HG03378 (cell line): Measurements from ENCODE around the gene TOX3.

Experiments
- ATAC-seq: cut with Tn5 transposase; IDR thresholded peaks from one replicate; pipeline ENCODE4 v1.9.1; 2021; ENCODE audit warnings: mild to moderate bottlenecking, moderate library complexity; ENCODE audit not compliant: unreplicated experiment

The TOX3 gene

DNA sequence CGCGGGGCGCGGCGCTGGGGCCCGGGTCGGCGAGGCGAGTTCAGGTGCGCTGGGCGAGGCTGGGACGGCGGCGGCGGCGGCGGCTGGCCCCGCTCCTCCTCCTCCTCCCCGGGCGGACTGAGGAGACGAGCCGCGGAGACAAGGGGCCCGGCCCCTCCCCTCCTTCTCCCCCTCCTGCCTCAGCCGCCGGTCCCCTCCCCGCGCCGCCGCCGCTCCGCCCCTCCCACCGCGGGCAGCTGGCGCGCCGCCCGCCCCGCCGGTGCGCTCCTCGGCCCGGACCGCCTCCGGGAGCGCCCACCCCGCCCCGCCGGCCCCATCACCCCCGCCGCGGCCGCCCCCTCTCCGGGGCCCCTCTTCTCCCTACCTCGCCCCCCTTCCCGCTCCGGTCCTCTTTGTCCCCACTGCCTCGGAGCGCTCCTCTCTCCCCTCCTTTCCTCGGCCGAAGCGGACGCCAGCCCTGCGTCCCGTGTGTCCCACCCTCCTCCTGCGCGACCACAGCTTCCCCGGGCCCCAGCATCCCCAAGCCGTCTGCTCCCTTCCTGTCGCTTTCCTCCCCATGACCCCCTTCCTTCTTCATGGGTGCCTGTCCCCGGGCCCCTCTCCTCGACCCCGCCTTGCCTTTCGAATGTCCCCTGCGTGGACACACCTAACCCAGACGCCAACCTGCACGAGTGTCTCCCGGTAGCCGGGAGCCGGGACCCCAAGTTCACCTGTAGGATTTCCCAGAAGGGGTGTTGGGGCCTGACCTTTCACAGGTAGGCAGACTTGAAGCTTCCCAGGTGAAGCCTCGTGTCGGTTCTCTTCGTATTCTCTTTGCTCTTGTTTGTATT, at the start of gene TOX3:
TOX3 (minus strand) TSS at position 140 of the 830 bp plus-strand sequence. CDS start 420 bp downstream, outside the sequence.
- ATAC-seq, result no peak

DNA sequence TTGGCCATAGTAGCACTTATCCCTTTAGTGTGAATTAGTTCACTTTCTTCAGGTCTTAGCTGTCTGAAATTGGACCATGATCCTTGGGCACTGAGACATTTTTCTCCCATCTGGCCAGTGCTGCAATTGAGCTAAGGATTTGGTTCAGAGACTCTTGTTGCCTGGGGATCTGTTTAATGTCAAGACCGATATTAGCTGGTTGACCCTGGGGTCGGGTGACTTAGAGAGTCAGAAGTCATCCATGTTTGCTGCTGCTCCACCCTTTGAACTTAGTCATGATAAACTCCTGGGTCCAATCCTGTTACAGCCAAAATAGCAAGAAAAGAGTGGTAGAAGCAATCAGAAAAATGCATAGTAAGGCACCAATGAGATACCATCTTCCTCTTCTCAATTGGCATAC, 45.8 kb upstream of the TOX3 start:
- ATAC-seq, result no peak

DNA sequence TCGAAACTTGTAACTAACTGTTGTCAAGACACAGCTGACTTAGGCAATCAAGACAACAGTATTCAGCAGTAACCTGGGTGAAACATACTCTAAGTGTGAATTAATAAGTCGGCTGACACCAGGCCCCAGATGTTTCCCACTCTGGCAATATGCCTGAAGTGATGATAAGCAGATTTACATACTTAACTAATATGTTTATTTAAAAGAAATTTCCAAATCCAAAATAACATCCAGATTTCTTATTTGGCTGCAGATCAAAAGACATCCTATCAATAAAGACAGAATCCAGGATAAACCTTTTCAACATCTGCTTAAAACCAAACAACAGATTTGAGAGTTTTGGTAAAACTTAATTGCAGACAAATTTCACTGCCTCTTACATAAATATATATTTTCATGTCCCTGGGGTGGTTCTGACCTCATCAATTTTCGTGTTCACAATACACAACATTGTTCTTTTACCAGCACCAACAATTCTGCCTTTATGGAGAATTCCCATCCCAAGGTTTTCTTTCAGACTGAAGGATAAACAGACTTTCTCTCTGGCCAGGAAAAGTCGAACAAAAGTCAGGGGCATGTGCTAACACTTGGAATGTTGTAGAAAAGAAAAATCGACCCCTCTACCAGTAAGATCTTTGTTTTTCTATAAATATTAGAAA, 45.1 kb upstream of the TOX3 start:
- ATAC-seq, result no peak

DNA sequence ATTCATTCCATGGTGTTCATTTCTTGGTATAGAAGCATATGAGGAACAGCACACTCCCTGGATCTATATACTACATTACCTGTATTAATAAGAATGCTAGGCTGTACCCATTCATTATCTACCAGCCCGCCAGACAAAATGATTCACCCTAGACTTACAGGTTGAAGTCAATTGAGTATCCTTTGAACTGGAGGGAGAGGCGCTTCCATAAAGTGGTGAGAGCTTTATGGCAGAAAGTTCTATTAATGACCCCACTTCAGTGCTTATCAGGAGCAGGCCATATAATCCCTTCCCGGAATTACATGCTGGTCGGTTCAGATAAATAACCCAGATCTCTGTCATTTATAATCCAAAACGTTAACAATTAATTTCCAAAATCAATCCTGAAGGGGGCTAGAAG, 44.5 kb upstream of the TOX3 start:
- ATAC-seq, result no peak

DNA sequence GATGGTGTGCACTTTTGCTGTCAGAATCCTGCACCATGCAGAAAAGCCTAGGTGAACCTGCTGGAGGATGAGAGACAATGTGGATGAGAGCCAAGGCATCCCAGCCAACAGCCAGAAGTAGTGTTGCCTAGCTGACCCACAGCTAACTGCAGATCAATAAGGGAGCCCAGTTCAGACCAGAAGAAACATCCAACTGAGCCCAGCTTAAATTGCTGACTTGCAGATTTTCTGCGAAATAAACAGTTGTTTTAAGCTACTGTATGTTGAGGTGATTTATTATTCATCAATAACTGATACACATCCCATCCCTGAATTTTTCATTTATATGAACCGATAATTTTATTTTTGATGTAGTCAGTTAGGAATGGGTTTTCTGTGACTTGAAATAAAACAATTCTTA, 39.2 kb upstream of the TOX3 start:
- ATAC-seq, result no peak

DNA sequence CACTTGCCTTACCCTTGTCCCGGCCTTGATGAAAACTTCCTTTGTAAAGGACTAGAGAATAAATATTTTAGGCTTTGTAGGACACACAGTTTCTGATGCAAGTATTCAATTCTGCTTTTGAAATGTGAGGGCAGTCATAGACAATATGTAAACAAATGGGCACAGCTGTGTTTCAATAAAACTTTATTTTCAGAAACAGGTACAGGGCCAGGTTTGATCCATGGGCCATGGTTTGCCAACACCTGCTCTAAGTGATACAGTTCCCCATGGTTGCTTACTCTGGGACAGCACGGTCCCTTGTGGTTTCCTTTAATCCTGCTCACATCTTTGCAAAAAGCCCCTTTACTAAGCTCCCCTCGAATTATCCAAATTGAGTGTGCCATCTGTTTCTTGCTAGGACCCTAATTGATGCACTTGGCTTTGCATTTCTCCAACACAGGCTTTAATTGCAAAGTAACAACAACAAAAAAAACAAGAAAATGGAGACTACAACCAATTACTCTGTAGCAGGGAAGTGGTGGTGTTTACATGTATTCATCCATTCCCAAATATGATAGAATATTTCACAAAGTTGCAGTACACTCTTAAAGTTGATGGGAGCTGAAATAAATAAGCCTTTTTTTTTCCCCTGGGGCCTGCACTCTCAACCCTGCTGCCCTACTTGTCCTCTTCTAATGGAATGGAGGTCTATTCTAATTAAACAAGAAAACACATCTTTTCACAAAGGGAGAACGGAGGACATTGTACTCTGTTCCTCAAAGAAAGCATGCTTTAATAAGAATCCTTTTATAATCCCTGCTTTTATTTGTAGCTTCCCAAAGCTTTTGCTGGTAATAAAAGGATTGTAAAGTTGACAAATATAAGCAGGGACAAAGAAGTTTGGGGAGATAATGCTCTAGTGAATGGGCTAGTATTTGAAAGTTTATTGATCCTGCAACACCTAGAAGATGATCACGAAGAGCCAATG, 37.7 kb upstream of the TOX3 start:
- ATAC-seq, result no peak

DNA sequence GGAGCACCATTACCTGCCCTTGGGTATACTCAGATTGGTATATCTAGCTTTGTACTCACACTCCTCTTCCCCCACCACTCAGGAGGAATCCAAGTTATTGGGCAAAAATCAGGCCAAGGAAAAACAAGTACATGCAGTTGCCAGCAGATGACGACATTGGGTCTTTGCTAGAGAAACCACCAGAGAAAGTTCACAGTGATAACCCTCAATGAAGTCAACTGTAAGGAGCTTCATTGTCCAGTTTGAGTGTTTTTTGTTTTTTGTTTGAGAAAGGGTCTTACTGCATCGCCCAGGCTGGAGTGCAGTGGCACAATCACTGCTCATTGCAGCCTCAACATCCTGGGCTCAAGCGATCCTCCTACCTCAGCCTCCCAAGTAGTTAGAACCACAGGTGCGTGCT, 34.6 kb upstream of the TOX3 start:
- no peak for ATAC-seq

DNA sequence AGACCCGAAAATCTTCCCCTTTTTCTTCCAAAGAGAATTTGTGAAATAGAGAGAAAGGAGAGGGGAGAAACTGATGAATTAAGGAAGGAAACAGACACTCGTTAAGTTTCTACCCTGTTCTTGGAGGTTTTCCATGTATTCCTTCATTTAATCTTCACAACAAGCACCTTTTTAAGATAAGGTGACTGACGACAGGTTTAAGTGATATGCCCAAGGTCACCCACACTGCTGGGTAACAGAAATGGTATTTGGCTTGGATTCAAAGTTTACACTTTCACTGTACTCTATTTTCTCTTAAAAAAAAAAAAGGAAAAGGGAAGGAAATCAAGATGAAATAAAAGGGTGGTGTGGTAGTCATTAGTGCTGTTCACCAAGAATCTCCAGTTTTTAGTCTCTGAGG, 33.5 kb upstream of the TOX3 start:
- no peak for ATAC-seq

DNA sequence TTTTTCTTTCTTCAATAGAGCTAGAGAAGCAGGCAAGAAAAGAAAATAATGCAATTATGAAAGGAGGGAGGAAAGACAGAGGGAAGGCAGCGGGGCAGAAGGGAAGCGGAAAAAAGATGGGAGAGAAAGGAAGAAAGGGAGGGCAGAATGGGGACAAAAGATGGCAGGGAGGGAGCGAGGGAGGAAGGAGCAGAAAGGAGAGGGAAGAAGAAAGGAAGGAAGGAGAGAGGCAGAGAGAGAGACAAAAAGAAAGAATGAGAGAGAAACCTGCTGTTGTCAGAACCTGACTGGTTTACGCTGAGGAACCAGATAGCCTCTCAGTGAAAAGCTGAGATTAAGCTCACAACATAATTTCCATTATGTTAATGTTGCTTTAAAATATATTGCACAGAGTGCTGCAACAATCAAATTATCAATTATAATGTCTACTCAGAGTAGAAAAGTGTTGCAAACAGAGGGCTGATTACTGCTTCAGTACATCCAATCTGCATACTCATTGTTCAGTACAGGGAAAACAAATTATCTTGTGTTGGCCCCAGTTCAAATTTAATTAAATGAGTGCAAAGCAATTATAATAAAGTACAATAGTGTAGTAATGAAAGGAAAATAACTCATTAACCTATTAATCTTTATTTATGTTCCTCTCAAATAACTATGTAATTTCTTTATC, 32.0 kb upstream of the TOX3 start:
- ATAC-seq, result no peak

DNA sequence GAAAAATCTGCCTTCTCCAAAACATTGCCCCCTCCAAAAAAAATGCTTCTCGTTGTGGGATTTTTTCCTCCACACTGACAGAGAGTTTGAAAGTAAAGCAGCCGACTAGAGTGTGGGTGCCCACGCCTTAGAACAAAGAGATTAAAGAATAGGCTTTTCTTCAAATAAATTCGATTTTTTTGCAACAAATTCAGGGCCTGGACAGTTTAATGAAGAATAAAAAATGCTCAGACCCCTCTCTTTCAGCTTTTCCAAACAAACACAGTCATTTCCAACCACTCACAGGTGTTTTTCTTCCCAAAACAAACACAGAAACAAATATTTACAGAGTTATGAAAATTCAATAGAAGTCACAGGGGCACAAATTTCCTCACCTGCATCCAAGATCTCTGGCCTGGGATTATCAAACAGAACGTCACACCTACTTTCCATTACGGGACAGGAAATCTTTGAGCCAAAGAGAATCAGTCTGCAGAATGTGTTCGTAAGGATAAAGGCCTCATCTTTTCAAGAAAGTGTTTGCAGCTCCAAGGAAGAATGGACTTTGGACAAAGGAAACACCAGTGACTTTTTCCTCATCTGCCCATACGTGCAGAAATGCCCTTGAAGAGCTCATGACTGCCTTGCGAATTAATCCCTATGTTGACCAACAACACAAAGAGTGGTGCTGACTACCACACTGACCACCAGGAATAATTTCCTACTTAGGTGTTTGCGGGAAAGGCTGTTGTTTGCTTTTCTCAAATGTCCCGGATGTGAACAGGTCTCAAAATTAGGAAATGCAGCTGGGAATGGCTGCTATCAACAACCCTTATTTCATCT, 31.3 kb upstream of the TOX3 start:
- no peak for ATAC-seq

DNA sequence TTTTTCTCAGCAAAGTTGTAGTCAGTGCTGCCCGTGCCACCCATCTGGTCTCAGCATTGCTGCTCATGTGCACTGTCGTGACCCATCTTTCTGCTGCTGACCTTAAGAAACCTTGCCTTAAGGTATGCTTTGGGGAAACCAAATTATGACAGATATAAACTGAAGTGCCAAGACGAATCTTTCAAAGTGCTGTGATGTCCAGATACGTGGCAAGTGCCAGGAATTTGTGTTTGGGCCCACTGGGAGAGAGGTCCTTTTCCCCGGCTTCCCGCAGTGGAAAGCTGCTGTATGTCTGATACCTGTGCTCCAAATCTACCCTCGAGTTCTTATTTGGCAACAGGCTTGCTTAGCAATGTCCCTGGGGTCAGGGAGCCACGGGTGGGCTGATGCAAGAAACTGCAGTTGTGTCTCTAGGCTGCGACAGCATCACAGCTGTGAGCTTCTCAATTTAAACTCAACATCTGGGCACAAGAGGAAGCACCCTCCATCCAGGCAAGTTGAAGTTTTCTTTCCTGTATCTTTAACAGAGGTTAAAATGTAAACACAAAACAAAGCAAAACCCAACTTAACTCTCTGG, 30.3 kb upstream of the TOX3 start:
- ATAC-seq, result no peak

DNA sequence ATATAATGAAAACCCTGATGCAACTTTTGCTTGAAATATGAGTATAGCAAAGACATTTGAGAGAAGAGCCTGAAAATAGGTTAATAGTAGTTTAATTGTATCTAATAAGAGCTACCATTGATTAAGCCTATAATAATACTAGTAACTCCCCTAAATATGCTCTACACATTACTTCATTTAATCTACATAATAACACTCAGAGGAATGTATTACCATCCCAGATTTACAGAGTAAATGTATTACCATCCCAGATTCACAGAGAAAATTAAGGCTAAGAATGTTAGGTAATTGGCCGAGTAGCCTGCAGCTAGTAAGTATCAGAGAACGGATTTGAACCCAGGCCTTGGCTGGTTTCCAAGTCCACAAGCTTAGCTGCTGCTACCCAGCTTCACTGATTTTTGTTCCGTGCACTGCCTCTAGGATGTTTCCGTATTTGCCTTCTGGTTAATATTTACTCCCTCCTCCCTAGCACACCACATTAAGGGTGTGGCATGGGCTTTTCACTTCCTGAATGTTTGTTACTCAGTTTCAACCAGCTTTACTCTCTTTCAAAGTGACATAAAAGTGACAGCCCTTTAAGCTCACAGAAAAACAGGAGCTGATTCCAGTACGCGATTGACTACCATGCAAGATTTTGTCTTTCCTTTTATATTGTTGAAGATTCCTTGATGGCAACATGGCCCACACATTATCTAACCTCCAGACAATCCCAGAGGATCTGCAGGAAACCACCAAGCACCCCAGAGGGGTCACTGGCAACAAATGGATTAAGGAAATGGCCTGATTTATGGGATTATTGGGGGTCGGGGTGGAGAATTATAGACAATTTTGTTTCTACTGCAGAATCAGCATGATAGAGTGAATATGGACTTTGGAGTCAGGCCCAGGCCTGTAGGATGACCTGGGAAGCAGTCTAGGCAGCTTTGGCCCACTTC, 26.7 kb upstream of the TOX3 start:
- no peak for ATAC-seq

DNA sequence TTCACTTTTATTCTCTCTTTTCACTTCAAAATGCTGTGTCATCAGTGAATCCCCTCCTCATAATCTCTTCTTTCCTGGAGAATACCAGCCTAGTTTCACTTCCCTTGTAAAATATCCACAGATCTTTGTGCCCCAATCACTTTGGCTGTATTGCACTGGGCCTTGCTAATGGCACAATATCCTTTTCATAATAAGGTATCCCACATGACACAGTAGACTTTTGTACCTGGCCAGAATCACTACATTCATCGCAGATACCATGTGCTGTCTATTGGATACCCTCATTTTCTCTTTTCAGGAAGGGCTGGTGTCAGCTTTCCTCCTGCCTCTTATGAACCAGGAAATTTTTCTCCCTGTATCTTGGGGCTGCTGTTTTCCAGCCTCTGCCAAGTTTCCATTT, 25.7 kb upstream of the TOX3 start:
- no peak for ATAC-seq

DNA sequence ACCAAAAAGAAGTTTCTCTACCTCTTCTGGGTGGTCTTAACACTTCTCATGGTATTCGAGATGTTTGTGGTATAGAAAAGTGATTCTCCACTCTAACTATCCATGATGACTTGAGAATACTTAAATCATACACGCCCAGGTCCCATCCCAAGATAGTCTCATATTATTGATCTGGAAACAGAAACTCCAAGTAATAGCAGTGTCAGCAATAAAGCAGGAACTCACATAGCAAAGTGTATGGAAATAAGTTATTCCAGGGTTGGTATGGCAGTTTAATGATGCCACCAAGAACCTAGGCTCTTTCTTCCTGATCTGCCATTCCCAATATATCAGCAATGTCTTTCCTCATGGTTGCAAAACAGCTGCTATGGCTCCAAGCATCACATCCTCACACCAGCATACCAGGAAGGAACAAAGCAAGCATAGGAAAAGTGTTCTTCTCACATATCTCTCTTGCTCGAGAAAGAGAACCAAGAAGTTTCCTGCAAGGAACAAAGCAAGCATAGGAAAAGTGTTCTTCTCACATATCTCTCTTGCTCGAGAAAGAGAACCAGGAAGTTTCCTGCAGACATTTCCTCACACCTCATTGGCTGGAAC, 23.6 kb upstream of the TOX3 start:
- no peak for ATAC-seq

DNA sequence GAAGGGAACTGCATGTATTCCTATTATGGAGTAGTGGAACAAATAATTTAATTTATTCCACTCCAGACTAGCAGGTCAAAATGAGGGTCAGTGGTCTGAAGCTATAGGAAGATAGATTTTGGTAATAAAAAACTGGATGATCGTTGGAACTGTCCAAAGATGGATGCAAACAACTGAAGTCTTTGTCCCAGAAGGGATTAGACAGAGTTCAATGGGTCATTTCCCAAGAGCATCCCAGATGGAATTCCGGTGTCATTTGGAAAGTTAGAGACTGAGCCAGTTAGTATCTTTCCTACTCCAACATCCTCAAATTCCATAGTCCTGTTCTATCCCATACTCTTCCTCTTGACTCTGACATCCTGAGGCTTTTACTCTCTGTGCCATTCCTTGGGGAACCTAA, 22.8 kb upstream of the TOX3 start:
- no peak for ATAC-seq

DNA sequence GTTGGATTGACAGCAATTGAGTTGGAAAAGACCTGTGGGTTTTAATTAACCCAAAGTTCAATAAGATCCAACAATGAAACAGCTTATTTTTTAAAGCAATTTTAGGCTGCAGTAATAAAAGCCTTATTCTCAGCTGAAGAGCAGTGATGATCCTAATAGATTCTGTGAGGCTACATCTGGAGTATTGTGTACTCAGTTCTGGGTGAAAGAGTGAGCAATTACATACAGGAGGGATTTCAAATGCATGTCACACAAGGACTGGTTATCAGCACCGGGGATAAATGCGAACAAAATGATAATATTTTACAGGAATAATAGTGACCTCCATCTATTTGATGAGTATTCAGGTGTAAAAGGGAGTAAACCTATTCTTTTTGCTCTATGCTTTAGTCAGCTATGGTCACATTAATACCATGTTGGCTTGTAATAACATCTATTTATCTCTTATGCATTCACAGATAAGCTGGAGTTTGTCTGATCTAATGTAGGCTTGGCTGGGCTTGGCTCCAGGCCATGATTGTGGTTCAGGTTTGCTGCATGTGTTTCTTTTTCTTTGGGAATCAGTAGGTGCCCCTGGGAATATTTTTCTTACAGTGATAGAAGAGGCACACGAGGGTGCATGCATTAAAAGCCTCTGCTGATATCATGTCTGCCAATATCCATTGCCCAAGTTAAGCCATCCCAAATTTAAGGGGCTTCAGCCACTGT, 22.2 kb upstream of the TOX3 start:
- ATAC-seq, result no peak

DNA sequence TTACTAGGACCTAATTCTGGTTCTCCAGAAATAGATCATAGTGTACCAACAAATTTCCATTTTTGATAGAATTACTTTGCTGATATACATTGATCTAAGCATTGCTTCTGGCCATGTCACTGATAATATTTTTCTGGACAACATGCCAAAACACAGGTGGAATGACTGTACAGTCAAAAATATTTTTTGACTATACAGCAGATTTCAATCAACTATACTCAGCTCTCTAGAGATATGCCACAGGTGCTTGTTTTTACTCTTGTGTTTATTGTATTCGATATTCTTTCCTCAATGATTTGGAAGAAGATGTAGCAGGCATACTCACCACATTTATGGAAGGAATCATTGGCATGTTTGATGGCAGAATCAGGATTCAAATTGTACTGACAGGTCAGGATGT, 21.6 kb upstream of the TOX3 start:
- no peak for ATAC-seq

DNA sequence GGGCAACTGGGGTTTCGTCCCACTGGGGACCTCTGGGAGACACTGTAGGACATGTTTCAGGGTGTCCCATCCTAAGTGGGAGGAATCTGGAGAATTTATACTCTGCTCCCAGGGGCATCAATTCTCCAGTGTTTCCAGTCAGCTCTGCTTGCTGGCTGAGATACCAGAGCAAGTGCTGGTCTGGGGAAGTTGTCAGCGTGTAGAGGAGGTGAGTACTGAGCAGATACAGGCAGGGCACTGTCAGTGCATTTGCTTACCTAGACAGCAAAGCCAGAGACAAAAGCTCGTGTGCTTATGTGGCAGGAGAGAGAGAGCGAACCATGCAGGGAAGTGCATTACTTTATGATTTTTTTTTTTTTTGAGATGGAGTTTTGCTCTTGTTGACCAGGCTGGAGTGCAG, 20.2 kb upstream of the TOX3 start:
- ATAC-seq, result no peak
